ENCODE measurements around the gene LMCD1.

LMCD1 gene

GRCh38 chr3:8506571-8507061, 5.0 kb downstream of the LMCD1 start:
- DNase-seq (ENCODE audit: low spot score): no peak

DNA sequence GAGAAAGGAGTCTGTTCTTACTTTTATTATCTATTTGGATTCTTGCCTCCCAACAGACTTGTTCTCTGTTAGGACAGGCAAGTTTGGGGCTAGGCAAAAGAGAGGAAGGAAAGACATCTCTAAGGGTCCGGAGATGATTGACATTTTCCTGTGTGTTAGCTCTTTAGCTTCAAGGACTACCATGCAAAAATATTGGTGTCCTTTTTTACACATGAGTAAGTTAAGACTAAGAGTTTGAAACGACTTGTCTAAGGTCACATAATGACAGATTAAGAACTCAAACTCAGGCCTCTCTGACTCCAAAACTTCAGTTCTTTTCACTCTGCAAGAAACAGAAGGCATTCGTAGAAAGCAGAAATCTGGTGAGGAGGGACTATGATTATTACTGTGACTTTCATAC, 5.9 kb downstream of the LMCD1 start:
- DNase-seq (ENCODE audit: low spot score): no peak

GRCh38 chr3:8509961-8510360, 8.3 kb downstream of the LMCD1 start:
- DNase-seq (ENCODE audit: low spot score): peak; percentile 41

DNA sequence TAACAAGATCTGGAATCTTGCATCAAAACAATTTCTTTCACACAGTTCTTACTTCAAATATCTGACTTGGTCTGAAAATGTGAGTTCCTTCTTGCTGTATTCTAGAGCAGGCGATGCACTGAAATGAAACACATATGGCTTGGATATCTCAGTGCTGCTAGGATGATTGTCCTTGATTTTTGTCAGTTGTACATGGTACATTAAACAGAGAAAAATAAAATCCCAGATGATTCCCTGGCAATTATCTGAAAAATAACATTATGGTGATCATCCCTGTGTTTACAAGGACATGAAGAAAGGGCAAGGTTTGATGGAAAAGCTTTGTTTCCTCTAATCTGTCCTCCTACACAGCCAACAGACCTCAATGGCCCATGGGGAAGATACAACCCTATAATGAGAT, 10.6 kb downstream of the LMCD1 start:
- DNase-seq (ENCODE audit: low spot score): no peak

GRCh38 chr3:8516047-8516661, 14.5 kb downstream of the LMCD1 start:
- DNase-seq (ENCODE audit: low spot score): no peak

DNA sequence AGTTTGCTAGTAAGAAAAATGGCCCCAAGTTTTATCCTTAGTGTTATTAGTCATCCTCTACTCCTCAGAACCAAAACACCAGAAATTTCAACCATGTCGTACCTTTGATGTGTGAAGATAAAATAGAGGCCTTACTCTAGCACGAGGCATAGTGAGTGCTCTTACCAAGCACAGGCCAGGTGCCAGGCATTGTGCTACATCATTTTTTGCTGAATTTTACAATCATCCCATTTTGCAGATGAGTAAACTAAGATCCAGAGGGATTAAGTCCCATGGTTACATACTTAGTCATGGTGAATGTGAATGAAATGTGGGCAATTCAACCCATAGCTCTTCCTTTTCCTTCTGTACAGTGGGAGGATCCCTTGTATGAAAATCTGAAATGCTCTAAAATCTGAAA, 15.2 kb downstream of the LMCD1 start:
- DNase-seq (ENCODE audit: low spot score): no peak

DNA sequence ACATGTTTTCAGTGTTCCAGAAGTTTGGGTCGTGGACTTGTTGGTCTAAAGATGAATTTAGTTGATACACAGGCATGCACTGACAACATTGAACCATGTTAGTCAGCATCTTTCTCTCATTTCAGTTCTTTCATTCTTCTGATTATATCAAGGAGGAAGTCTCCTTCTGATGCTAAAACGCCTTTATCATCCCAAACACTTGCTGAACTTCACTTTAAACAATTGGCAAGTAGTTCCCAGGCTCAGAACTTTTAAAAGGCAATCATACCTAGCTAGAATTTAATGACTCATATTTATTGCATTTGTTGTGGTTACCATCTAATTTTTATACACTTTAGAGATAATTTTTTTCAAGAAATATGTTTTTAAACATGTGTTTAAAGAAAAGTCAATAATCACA, 15.9 kb downstream of the LMCD1 start:
- no peak for DNase-seq (ENCODE audit: low spot score)

GRCh38 chr3:8518138-8518537, 16.5 kb downstream of the LMCD1 start:
- DNase-seq (ENCODE audit: low spot score): no peak

- DNase-seq (ENCODE audit: low spot score): no peak
Observed at GRCh38 chr3:8519156-8519555, 17.5 kb downstream of the LMCD1 start.

- no peak for DNase-seq (ENCODE audit: low spot score)
Observed at GRCh38 chr3:8519774-8520448, 18.3 kb downstream of the LMCD1 start.

GRCh38 chr3:8520816-8521403, 19.3 kb downstream of the LMCD1 start:
- DNase-seq (ENCODE audit: low spot score): no peak

DNA sequence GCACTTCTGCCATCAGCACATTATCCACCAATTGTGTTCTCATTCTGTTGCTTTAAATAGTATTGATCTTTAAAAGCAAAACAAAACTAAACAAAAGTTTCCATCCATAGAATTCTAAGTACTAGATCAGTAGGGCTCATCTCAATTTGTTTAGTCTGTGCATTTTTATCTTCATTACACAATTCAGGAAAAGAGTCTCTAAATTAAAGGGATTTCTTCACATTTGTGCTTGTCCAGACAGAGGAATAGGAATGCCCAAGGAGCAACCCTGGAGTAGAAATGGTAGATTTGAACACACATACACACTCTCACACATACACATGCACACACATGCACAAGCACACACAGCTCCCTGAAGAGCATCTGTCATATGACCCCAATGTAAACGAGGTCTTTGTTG, 21.4 kb downstream of the LMCD1 start:
- no peak for DNase-seq (ENCODE audit: low spot score)

- DNase-seq (ENCODE audit: low spot score): no peak
Observed at GRCh38 chr3:8524249-8524648, 22.6 kb downstream of the LMCD1 start.

DNA sequence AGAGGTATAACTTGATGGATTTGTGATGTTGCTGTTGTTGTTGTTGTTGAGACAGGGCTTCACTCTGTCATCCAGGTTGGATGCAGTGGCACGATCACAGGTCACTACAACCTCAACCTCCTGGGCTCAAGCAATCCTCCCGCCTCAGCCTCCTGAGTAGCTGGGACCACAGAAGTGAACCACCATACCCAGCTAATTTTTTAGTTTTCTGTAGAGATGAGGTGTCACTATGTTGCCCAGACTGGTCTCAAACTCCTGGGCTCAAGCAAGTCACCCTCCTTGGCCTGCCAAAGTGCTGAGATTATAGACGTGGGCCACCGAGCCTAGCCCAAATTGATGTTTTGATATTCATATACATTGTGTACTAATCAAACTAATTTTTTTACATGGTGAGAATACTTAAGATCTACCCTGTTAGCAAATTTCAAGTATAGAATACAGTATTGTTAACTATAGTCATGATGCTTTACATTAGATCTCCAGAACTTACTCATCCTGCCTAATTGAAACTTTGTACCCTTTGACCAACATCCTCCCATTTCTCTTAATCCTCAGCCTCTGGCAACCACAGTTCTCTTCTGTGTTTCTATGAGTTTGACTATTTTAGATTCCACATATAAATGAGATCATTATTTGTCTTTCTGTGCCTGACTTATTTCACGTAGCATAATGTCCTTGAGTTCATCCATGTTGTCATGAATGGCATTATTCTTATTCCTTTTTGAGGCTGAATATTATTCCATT, 23.2 kb downstream of the LMCD1 start:
- no peak for DNase-seq (ENCODE audit: low spot score)

- DNase-seq (ENCODE audit: low spot score): no peak
Observed at GRCh38 chr3:8525893-8526292, 24.3 kb downstream of the LMCD1 start.

DNA sequence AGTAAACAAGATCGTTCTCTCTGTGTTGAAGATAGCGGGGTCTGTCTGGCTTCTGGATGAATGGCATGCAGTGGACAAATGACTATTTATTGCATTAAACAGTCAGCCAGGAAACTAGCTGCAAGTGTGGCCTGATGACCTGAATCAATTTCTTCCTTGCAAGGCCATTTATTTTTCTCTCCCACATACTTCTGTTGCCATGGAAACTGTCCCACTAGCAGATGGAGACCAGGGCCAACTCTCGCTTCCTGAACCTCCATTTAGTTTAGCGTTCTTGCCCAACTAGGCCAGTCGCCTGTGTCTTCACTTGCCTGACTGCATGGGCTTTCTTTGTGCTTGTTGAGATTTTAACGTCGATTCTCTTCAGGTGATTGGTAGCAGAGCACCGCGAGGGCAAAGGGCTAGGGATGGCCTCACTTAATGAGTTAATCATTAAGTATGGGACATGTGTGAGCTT, 27.6 kb downstream of the LMCD1 start:
- DNase-seq (ENCODE audit: low spot score): no peak

DNA sequence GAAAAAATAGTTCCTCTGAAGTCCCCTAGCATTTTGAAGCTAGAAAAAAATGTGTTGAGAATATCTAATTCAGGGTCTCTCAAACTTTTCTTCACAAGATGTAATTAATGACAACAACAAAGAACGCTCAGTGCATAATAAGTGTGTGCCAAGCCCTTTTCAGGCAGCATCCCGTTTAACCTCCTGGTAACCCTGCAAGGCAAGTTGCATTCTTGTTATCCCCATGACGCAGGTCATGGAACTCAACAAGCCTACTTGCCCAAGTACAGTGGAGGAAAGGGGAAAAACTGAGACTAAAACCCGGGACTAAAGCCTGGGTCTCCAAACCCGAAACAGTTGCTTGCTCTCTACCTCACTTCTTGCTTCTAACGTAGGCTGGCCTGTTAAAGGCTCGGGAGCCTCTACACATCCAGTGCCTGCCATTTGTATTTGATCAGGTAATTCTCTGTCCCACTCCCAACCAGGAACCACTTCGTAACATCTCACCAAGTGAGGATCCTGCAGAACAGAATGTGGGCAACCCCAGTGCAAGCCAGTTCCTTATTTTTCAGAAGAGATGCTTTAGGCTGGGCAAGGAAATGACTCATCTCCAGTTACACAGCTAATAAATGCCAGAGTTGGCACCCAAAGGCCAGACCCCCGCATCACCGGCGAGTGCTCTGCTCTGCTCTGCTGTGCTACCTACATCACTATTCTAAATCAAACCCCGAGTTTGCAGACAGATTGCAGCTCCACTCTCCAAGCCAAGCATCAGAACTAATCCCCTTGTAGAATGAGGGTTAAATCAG, 28.3 kb downstream of the LMCD1 start:
- DNase-seq (ENCODE audit: low spot score): no peak

DNA sequence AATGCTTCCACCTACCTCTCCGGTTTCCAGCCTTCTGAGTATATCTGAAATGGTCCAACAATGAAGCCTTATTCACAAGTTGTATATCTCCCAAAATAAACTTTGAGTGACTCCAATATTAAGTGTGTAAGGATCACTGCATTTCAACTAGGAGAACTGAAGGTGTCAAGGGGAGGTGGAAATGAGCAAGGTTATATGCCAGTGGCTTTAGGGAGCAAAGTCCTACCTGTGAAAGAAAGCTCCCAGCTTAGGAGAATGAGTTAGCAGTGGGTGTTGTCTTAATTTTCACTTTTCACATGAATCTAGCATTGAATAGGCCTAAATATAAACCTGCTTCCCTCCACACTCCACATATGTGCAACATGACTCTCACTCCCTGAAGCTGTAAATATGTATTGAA, 29.0 kb downstream of the LMCD1 start:
- no peak for DNase-seq (ENCODE audit: low spot score)

DNA sequence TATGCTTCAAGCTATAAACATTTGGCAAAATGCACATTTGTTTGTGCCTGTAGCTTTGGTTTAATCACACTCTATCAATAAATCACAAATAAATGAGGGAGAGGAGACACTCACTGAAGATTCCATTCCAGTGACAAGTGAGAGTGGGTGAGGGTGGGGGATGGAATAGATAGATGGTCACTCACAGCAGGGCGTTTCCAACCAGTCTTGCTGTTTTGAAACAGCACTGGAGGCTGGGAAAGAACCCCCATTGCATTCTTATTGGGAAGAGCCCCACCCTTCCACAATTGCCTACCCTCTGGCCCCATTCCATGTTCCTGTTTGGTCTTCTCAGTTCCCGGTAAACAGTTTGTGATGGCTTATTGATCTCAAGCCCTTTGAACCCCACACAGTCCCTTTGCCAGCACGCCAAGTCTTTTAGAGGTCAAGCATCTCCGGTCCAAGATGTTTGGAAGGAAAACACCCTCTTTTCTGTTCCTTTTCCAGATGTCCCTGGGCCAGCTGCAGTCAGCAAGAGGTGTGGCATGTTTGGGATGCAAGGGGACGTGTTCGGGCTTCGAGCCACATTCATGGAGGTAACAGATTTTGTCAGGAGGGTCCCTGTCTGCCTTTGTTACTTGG, 30.7 kb downstream of the LMCD1 start:
- DNase-seq (ENCODE audit: low spot score): no peak

DNA sequence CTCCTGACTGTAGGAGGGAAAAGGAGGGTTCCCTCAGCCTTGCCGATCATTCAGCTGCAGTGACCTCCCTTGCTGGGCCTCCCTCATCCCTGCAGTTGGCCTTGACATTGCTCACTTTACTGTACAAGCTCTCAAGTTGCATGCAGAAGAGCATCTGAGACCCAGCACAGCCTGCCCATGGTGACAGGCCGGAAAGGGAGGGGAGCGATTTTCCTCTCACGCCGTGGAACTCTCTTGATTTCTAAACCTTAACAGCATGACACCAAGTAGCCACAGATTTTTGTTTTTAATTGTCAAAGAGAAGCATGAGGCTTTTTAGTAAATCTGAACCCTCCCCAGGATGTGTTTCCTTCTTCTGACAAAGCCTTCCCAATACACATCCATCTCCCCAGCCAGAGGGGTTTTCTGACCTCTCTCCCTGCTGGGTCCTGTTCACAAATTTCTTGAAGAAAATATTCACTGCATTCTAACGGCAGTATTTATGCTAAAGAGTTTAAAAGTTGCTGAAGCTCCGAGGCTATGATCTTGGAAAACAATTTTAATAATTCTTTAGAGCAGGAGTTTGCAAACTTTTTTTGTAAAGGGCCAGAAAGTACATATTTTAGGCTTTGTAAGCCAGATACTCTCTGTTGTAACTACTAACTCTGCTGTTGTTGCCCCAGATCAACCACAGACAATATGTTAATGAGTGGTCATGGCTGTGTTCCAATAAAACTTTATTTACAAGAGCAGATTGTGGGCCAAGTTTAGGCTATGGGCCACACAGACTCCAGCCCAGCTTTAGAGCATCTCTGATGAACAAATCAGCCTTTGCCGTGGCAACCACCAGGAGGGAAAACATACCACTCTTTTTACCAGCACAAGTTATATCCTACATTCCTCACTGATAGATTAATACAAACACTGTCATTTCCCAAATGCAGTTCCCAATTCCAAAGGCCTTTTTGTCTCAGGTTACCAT, 34.8 kb downstream of the LMCD1 start:
- DNase-seq (ENCODE audit: low spot score): no peak
